K562 (cell line): ENCODE measurements around the gene DNPEP. TPM values are rescaled to one million over a fixed set of nuclear protein-coding genes. Genes with fewer than 3 reads are reported as not detected.

Source experiments
- DPF2 ChIP-seq: fragments of 450-650 bp; IDR thresholded peaks from 2 replicates; pipeline ENCODE4 v1.6.1; 2016
- GATAD2A ChIP-seq: fragments of 450-650 bp; IDR thresholded peaks from 2 replicates; pipeline ENCODE4 v1.6.1; 2017
- KDM1A ChIP-seq, 2 experiments: fragments of 450-650 bp; IDR thresholded peaks; 2 replicates each; pipeline ENCODE4 v1.6.1; 2016; ENCODE audit warnings: mild to moderate bottlenecking in 2 of 2
- MED1 ChIP-seq: sonication (generic); formaldehyde crosslinking; IDR thresholded peaks from 2 replicates; pipeline ENCODE4 v1.8.1; 2023; ENCODE audit warnings: missing genetic modification reagents, borderline replicate concordance
- RBM25 ChIP-seq: fragments of 200-400 bp; formaldehyde crosslinking; IDR thresholded peaks from 2 replicates; pipeline ENCODE4 v1.6.1; 2018; ENCODE audit warnings: low read length, low read depth, moderate library complexity; ENCODE audit not compliant: severe bottlenecking
- ZBTB26 ChIP-seq: fragments of 450-650 bp; formaldehyde crosslinking; IDR thresholded peaks from 2 replicates; pipeline ENCODE4 v1.4.0; 2022; ENCODE audit warnings: missing genetic modification characterization
- ZBTB9 ChIP-seq: fragments of 450-650 bp; formaldehyde crosslinking; IDR thresholded peaks from 2 replicates; pipeline ENCODE4 v1.4.0; 2020; ENCODE audit warnings: mild to moderate bottlenecking, moderate library complexity
- polyA plus RNA-seq, 8 experiments: library from polyadenylated mRNA; depleted of rRNA in 4 of 8; stranded (reverse) in 5 of 8; unstranded in 3 of 8; fragments of >200 nt; fragmentation: Nextera tagmentation in 2 of 8; fragmentation: Illumina TruSeq in 1 of 8; extraction: Ambion mirVana in 2 of 8; extraction: Trizol in 1 of 8; gene quantifications; 2 replicates each; pipeline versions ENCODE4 v1.2.1 to v1.2.3, GENCODE V29; 2011 to 2014; ENCODE audit warnings: inconsistent platforms in 1 of 8, missing spikeins in 1 of 8
- total RNA-seq, 7 experiments: library from RNA; depleted of rRNA in 6 of 7; stranded (reverse); fragments of >200 nt in 6 of 7; fragmentation: Illumina TruSeq in 2 of 7; extraction: Trizol in 2 of 7; gene quantifications; 2 replicates each; pipeline versions ENCODE4 v1.2.1 to v1.2.3, GENCODE V29; 2011 to 2021; ENCODE audit warnings: low replicate concordance in 1 of 7
- TF ChIP-seq, protein P1 (sequence below): sonication (generic); formaldehyde crosslinking; IDR thresholded peaks from 2 replicates; pipeline ENCODE4 v1.8.0; 2022; ENCODE audit warnings: missing genetic modification reagents, mild to moderate bottlenecking, borderline replicate concordance

DNPEP gene
- total and polyA plus RNA-seq, 9 of the 15 experiments (the other 6 are each of a cell fraction or from before 2014, with no cell fraction given) = 34.6 to 71.4 (median 45.5) TPM

DNA sequence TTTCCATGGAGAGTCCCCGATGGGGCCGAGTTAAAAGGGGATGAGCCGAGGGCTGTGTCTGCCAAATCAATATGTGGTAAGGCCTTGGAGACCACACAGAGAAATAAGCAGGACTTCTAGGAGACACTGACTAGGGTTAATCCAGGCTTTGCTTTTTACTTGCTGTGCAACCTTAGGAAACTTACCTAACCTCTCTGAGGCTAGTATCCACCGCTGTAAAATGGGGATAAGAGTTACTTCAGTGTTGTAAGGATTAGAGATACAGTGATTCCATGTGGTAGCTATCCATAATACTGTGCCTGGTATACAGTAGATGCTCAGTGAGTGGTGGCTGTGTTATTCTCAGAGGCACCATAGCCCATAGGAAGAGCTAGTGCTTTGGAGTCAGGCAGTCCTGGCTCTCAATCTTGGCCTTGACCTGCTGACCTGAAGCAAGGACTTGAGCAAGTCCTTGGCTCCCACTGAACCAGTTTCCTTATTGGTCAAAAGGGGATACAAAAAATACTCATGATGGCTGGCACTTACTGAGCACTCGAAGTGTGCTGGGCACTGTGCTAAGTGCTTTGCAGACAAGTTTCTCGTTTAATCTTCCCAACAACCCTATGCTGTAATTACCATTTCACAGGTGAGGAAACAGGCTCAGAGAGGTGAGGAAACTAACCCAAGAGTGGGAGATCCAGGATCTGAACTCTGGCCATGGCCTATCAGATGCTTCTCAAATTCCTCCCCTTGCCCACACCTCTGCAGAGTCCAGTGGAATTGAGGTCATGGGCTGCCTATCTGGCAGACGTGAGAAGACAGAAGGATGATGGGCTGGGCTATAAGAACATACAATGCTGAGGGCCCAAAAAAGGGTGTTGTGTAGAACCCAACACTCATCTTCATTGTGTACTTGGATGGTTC lies 18.5 kb upstream of the DNPEP start (continued):
- TF ChIP-seq ZBTB26 (CRISPR knock-in tag) (no peak), DPF2 (peak; percentile 34; the same call in 1 of the 2 replicates), RBM25 (peak; percentile 93), KDM1A (IDR thresholded peaks at IDR 0.05) (peak; percentile 43 to 83; a peak in 3 of 4 replicates), ZBTB9 (CRISPR knock-in tag) (no peak), GATAD2A (no peak), MED1 (CRISPR knock-in tag) (no peak)
- TF ChIP-seq, protein P1, sequence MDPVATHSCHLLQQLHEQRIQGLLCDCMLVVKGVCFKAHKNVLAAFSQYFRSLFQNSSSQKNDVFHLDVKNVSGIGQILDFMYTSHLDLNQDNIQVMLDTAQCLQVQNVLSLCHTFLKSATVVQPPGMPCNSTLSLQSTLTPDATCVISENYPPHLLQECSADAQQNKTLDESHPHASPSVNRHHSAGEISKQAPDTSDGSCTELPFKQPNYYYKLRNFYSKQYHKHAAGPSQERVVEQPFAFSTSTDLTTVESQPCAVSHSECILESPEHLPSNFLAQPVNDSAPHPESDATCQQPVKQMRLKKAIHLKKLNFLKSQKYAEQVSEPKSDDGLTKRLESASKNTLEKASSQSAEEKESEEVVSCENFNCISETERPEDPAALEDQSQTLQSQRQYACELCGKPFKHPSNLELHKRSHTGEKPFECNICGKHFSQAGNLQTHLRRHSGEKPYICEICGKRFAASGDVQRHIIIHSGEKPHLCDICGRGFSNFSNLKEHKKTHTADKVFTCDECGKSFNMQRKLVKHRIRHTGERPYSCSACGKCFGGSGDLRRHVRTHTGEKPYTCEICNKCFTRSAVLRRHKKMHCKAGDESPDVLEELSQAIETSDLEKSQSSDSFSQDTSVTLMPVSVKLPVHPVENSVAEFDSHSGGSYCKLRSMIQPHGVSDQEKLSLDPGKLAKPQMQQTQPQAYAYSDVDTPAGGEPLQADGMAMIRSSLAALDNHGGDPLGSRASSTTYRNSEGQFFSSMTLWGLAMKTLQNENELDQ (CRISPR knock-in tag) = no peak
